ENCODE data around the gene SMARCC1.
"Not testable (repeated sequence)": the region's sequence is repeated elsewhere in the genome, so short reads cannot be mapped to it uniquely, and the experiment has no call there.

The SMARCC1 gene

DNA sequence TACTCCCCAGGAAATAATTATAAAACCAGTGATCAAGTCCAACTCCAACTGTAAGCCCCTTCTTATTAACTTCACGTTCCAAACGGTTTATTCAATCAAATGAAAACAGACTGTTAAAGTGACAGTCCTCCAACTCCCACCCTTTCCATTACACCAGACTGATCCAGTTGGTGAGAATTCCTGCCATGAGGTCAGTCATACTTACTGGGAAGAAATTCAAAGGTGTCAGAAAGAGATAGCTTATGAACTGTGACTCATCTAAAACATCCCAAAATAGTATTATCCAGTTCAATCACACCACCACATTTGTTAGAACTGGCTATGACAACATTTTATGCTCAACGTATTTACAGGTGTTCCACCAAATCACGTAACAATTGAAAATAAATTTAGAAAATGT lies 19.5 kb downstream of the SMARCC1 start:
- DNase-seq = no peak

DNA sequence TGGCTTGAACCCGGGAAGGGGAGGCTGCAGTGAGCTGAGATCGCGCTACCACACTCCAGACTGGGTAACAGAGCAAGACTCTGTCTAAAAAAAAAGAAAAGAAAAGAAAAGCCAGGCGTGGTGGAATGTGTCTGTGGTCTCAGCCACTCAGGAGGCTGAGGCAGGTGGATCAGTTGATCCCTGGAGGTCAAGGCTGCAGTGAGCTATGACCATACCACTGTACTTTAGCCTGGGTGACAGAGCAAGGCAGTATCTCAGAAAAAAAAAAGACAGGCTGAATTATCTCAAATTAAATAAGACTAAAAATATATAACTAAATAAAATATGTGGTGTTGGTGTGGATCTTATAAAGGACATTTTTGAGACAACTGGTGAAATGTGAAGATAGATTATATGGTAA lies 20.6 kb downstream of the SMARCC1 start:
- DNase-seq = no peak

DNA sequence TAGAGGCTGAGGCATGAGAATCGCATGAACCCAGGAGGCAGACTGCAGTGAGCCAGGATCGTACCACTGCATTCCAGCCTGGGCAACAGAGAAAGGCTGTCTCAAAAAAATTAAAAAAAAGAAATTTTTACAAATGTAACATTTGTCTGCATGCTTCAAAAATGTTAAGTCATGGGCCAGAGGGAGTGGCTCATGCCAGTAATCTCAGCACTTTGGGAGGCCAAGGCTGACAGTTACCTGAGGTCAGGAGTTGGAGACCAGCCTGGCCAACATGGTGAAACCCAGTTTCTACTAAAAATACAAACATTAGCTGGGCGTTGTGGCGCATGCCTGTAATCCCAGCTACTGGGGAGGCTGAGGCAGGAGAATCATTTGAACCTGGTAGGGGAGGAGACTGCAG lies 21.5 kb downstream of the SMARCC1 start:
- not testable (repeated sequence) for DNase-seq

DNA sequence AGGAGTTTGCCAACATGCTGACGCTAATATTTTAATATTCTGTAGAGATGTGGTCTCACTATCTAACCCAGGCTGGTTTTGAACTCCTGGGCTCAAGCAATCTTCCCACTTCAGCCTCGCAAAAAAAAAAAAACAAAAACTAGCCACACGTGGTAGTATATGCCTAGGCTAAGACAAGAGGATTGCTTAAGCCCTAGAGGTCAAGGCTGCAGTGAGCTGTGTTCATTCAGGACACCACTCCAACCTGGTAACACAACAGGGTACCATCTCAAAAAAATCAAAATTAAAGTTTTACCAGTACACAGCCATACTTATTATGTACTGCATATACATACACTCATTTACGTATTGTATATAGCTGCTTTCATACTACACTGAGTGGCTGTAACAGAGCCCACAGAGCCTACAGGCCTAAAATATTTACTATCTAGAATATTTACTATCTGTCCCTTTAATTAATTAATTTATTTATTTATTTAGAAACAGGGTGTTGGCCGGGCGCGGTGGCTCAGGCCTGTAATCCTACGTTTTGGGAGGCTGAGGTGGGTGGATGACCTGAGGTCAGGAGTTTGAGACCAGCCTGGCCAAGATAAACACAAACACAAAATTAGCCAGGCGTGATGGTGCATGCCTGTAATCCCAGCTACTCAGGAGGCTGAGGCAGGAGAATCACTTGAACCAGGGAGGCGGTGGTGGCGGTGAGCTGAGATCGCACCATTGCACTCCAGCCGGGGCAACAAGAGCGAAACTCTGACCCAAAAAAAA lies 23.2 kb downstream of the SMARCC1 start:
- no peak for DNase-seq

DNA sequence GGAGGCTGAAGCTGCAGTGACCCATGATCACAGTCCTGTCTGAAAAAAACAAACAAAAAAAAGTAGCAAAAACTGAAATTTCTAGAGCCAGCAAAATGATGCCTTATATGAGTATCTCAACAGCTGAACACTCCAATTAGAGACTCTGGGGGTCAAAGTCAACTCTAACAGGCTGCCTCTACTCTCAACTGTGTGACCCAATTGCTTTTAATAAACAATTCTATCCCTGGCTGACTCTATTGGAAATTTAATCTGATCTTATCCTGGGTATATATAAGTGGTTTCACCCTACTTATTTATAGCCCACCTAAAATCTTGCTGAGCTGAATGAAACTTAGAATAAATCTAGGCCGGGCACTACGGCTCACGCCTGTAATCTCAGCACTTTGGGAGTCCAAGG lies 29.0 kb downstream of the SMARCC1 start:
- no peak for DNase-seq

DNA sequence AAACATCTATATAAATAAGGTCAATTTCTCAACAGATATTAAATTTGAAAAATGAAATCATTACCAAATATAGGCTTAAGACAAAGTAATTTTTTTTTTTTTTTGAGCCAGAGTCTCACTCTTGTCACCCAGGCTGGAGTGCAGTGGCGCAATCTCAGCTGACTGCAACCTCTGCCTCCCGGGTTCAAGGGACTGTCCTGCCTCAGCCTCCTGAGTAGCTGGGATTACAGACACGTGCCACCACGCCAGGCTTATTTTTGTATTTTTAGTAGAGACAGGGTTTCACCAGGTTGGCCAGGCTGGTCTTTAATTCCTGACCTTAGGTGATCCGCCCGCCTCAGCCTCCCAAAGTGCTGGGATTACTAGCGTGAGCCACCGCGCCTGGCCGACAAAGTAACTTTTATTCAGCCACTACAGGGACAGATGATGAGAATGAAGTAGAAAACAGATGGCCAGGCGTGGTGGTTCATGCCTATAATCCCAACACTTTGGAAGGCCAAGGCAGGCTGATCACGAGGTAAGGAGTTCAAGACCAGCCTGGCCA lies 30.8 kb downstream of the SMARCC1 start:
- not testable (repeated sequence) for DNase-seq

DNA sequence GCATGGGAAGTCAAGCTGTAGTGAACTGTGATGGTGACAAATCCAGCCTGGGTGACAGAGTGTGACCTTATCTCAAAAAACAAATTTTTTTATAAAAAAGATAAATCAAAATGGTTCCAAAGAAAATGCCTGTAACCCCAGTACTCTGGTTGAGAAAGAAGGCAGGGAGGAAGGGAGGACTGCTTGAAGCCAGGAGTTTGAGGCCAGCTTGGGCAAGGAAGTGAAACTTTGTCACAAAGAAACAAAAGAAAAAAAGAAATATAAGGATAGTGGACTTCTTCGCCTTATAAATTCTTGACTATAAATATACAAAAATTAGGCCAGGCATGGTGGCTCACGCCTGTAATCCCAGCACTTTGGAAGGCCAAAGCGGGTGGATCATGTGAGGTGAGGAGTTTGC lies 34.1 kb downstream of the SMARCC1 start:
- DNase-seq = no peak

DNA sequence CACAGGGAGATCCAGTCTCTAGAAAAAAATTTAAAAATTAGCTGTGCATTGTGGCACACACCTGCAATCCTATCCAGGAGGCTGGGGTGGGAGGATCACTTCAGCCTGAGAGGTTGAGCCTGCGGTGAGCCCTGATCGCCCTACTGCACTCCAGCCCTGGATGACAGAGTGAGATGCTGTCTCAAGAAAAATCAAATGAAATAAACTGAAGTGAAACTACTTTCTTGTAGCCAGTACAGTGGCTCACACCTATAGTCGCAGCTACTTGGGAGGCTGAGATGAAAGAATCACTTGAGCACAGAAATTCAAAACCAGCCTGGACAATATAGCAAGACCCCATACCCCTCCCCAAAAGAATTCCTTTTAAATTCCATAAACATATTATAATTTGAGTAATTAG lies 35.4 kb downstream of the SMARCC1 start:
- no peak for DNase-seq

DNA sequence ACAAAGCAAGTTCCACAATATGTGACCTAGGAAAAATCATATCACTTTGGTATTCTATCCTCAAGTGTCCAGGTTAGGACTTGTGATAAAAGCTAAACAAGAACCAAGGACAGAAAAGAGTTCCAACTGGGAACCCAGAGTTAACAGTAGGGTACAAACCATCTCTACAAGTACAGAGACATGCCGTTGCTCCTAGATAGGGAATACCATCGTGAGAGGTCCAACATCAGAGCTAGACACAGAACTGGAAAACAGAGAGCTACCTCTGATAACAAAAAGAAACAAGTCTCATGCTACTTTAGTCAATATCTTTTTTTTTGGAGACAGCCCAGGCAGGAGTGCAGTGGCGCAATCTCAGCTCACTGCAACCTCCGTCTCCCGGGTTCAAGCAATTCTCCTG lies 37.8 kb downstream of the SMARCC1 start:
- DNase-seq = no peak

DNA sequence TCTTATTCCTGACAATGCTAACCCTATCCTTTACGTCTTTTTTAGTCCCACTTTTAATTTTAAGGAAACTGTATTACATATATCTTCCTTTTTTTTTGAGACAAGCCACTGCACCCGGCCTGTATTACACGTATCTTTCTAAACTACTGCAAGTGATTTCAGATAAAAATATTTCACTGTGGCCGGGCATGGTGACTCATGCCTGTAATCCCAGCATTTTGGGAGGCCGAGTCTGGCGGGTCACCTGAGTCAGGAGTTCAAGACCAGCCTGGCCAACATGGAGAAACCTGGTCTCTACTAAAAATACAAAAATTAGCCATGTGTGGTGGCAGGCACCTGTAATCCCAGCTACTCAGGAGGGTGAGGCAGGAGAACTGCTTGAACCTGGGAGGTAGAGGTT lies 38.3 kb downstream of the SMARCC1 start:
- not testable (repeated sequence) for DNase-seq

DNA sequence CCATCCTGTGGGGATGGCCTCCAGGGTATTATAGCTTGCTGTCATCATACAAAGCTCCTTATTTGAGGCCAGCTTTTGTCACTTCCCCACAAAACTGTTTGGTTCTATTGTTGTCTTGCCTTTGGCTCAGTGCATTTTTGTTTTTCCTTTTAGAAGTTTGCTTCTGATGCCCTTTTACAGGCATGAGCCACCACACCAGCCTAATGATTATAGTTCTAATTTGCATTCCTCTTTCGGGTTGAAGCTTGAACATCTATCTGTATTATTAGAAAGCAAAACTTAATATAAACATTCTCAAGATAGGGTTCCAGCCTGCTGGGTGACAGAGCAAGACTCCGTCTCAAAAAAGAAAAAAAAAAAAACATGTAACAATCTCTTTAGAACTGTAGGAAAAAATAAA lies 39.8 kb downstream of the SMARCC1 start:
- no peak for DNase-seq

DNA sequence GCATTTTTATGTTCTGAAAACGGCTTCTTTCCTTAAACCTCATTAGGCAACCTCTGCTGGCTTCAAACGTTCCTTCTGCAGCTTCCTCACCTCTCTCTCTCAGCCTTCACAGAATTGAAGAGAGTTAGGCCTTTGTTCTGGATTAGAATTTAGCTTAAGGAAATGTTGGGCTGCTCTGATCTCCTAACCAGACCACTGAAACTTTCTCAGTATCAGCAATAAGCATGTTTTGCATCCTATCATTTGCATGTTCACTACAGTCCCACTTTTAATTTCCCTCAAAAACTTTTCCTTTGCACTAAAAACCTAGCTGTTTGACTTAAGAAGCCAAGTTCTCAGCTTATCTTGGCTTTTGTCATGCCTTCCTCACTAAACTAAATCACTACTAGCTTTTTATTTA lies 49.5 kb downstream of the SMARCC1 start:
- no peak for DNase-seq

DNA sequence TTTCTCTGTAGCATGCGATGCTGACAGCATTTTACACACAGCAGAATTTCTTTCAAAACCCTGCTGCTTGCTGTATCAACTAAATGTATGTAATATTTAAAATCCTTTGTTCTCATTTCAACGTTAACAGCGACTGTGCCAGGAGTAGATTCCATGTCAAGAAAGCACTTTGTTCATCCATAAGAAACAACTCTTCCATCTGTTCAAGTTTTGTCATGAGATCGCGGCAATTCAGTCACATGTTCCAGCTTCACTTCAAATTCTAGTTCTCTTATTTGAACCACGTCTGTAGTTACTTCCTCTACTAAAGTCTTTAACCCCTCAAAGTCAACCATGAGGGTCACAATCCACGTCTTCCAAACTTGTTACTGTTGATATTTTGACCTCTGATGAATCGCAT lies 50.6 kb downstream of the SMARCC1 start:
- no peak for DNase-seq

DNA sequence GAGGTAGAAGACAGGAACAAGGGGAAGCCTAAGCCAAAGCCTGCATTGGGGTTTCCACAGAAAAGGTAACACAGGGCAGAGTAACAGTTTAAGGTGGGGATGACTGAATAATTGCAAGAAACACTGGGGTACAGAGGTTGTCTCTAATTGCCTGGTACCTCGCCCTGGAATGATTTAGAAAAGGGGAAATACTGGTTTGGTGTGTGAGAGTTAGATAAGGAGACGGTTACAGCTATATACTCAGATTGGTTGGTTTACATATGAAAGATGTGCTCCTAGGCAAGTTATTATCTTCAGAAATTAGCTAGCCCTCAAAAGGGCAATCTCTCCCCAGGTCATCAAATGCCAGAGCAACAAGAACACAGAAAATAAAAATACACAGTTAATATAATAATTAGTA lies 58.8 kb downstream of the SMARCC1 start:
- no peak for DNase-seq

DNA sequence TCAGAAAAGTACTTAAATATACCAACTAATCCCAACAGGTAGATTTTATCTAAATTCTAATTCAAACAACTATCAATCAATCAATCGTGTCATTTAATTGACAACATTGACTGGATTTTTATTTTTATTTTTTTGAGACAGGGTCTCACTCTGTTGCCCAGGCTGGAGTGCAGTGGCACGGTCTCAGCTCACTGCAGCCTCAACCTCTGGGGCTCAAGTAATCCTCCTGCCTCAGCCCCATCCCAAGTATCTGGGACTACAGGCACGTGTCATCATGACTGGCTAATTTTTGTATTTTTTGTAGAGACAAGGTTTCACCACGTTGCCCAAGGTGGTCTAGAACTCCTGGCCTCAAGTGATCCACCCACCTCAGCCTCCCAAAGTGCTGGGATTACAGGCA lies 64.2 kb downstream of the SMARCC1 start:
- not testable (repeated sequence) for DNase-seq

DNA sequence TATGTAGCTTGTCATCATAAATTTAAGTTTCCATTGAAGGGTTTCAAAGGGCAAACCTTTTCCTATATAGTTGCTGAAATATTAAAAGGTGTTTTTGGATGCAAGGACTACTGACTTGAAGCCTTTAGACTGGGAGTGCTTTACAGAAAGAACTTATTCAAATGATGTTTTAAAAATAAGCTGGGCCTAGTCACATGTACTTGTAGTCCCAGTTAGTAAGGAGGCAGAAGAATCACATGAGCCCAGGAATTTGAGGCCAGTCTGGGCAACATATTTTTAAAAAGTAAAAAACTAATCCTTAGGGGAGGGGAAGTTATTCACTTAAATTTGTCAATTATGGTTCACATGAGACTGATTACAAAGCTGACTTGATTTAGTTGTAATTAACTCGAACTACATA lies 65.0 kb downstream of the SMARCC1 start:
- DNase-seq = no peak

DNA sequence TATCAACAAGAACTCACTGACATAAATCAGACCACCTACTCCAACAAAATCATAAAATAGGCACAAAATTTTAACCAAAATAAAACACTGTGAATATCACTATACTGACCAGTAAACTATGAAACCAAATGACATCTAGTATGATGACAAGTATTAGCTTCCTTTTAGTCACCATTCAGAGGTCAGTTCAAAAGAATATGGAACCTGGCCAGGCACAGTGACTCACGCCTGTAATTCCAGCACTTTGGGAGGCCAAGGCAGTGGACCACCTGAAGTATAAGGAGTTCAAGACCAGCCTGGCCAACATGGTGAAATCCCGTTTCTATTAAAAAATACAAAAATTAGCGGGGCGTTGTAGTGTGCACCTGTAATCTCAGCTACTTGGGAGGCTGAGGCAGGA lies 65.8 kb downstream of the SMARCC1 start:
- DNase-seq = no peak

DNA sequence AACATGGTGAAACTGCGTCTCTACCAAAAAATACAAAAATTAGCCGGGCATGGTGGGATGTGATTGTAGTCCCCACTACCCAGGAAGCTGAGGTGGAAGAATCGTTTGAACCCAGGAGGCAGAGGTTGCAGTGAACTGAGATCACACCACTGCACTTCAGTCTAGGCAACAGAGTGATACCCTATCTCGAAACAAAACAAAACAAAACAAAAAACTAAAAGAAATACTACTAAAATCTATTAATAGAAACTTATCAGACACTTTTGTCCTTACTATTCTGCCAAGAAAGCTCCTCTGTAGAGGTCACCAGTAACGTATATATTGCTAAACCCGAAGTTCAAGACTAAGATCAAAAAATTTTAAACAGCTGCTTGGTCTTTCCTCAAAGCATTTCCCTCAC lies 67.1 kb downstream of the SMARCC1 start:
- DNase-seq = no peak

DNA sequence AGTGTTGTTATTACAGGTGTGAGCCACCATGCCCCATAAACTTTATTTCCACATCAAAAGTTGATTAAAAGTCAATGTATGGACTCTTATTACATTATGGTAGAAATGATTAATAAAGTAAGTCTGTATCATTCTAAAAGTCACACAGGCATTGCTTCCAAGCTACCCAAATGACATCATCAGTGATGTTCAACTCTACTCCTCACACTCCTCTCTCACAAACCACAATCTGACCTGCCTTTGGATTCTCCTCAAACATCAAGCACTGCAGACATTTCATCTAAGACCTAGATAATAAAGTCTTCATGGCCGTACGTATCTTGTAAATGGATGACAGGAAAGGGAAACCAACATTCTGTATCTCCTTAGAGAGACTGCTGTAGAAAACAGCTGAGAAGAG lies 68.0 kb downstream of the SMARCC1 start:
- no peak for DNase-seq

DNA sequence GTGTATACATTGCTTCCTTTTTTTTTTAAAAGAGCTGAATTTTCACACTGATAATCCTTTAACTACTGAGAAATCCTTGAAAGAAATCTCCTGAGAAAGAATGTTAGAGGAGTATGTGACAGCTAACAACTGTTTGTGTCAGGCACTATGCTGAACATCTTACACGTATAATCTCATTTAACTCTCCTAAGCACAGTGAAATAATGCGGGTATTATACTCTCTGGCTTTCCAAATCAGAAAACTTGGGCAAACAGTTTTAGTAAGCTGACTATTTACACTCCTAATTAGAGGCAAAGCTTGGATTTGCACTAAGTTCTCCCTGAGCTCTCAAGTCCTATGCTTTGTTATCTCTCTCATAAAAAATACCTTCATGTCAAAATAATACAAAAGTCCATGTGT lies 69.3 kb downstream of the SMARCC1 start:
- no peak for DNase-seq

DNA sequence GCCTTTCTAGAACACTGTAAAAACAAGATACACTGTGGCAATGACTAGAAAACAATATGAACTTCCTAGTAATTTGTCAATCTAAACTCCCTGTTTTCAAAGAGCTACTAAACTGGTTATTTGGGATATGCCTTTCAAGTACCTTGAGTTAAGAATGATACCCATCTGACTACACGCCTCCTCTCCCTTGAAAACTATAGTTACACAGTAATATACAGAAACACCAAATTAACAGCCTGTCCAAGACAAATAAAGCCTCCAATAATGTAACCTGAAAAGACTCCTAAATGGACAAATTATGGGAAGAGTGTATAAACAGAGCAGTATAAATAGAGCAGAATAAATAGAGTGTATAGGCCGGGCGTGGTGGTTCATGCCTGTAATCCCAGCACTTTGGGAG lies 70.1 kb downstream of the SMARCC1 start:
- no peak for DNase-seq

DNA sequence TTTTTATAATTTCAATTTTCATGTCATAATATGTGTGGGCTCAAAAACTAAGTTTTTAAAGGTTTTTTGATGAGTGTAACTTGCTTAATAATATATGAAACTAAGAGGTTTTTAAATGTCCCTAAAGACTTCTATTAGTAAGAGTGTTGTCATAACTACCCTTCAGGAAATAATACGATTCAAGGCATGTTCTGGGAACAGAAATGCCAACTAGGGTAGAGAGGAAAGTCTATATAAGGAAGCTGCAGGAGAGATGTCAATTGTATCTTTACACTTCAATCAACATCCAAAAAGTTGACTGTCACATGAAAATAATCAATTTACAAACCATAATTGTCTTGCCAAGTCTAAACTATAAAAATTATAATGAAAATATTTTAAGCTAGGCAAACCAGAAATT lies 76.3 kb downstream of the SMARCC1 start:
- no peak for DNase-seq

DNA sequence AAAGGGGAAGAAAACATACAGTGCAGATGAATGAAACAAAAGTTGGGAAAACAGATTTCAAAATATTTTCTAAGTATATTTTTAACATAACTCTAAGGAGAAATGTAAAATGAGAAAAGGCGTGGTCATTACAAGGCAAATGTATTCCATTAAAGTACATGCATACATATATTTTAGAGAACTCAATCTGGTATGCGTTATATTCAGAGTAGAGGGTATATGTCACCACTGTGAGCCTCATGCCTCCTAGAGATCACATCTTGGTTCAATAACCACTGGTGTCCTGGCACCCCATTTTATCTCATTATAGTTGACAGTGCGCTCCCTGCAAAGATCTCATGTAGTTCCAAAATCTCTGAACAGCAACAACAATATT lies 77.5 kb downstream of the SMARCC1 start:
- DNase-seq = no peak

DNA sequence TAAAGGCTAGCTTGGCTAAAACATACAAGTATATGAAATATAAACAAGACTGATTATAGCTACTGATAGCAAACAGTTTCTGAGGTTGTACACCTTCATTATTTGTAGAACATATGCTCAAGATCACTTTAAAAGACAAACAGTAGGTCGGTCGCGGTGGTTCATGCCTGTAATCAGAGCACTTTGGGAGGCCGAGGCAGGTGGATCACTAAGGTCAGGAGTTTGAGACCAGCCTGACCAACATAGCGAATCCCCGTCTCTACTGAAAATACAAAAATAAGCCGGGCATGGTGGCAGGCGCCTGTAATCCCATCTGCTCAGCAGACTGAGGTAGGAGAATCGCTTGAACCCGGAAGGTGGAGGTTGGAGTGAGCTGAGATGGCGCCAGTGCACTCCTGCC lies 80.3 kb downstream of the SMARCC1 start:
- no peak for DNase-seq

DNA sequence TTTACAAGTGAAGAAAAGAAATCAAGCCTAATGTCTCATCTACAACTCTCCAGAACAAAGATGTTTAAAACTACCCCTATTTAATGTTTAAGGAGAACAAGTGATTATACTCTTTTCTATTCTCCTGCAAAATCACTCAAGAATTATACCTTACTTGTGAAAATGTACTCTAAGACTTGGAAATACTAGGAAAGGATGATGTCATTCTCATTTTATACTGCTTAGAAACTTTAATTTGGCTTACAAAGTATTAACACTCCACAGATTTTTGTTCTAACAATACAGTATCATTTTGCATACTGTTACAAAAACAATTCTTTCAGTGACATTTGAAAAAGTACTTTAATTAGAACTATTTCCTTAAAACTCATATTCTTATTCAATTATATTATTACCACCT lies 89.5 kb downstream of the SMARCC1 start:
- DNase-seq = no peak

All from midbrain (tissue), 1 donor.